ENCODE data around the gene TLE7. TPM values are rescaled to one million over a fixed set of nuclear protein-coding genes. Genes with fewer than 3 reads are reported as not detected.

TLE7 gene
- polyA plus RNA-seq, 4 donors = not detected

DNA sequence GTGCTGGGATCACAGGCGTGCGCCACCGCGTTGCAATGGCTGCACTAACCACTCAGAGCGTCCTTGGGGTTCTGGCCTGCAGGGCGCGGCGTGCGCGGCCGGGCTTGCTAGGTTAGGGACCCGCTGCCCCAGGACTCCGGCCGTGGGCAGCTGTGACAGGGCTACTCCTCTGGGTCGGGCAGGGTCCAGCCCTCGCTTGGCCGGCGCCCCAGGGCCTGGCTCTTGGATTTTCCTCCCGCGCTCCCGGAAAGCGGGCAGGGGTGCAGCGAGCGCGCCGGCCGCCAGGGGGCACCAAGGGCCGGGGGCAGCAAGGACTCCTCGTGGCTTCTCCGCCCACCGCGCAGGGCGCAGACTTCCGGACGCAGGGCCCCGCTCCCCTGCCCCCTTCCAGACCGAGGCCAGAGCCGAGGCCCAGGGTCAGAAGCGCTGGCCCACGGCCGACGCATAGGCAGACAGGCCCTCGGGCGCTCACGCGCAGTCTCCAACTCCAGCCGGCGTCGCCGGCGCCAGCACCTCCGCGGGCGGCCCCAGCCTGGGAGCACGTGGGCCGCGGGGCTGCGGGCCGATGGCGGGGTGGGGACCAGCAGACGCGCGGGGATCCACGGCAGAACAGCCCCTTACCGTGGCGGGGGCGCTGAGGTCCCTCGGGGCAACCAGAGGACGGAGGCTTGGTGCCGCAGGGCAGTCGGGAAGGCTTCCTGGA, 355 bp downstream of the TLE7 start:
- no peaks in the 10 kb centered on the region for H3K4me1 ChIP-seq (ENCODE audit: control insufficient read depth in 3 of 3, insufficient read depth in 2 of 3, low read depth in 1 of 3, low read length in 2 of 3)
- WGBS, 3 donors = 44 to 56% (median 55%) methylated on average over 58 to 71 of the region's 71 CpGs
- no peak for DNase-seq
- H3K27ac ChIP-seq (ENCODE audit: low read depth in 1 of 3, low read length in 2 of 3) = no peak overlapping the region
- FAIRE-seq = no peak
- H3K9me3 ChIP-seq (ENCODE audit: control insufficient read depth in 2 of 2, insufficient read depth in 1 of 2, low read depth in 1 of 2, low read length in 1 of 2) = peaks cover 0 to 44% of the 10 kb centered on the region in 2 donors
- no peak overlapping the region for H3K4me3 ChIP-seq (ENCODE audit: low read depth in 1 of 3, low read length in 3 of 3)
- H3K27me3 ChIP-seq (ENCODE audit: control insufficient read depth in 3 of 3, insufficient read depth in 3 of 3, low read length in 3 of 3) = peaks cover 0 to 5% (median 0%) of the 10 kb centered on the region in 3 donors
- H3K36me3 ChIP-seq (ENCODE audit: control insufficient read depth in 3 of 3, insufficient read depth in 2 of 3, low read depth in 1 of 3, low read length in 3 of 3) = no peaks in the 10 kb centered on the region

- no peak overlapping the region for H3K4me3 ChIP-seq (ENCODE audit: low read depth in 1 of 3, low read length in 3 of 3)
- H3K4me1 ChIP-seq (ENCODE audit: control insufficient read depth in 3 of 3, insufficient read depth in 2 of 3, low read depth in 1 of 3, low read length in 2 of 3) = no peaks in the 10 kb centered on the region
- no peak for DNase-seq
- FAIRE-seq = no peak
- no peaks in the 10 kb centered on the region for H3K36me3 ChIP-seq (ENCODE audit: control insufficient read depth in 3 of 3, insufficient read depth in 2 of 3, low read depth in 1 of 3, low read length in 3 of 3)
- H3K9me3 ChIP-seq (ENCODE audit: control insufficient read depth in 2 of 2, insufficient read depth in 1 of 2, low read depth in 1 of 2, low read length in 1 of 2) = peaks cover 0 to 37% of the 10 kb centered on the region in 2 donors
- H3K27me3 ChIP-seq (ENCODE audit: control insufficient read depth in 3 of 3, insufficient read depth in 3 of 3, low read length in 3 of 3) = peaks cover 0 to 5% (median 0%) of the 10 kb centered on the region in 3 donors
- no peak overlapping the region for H3K27ac ChIP-seq (ENCODE audit: low read depth in 1 of 3, low read length in 2 of 3)
- 64 to 79% (median 72%) methylated on average over 25 of the region's 25 CpGs for WGBS, 3 donors
These were observed 1.0 kb downstream of the TLE7 start for GRCh38 chr16:71440669-71441347.

DNA sequence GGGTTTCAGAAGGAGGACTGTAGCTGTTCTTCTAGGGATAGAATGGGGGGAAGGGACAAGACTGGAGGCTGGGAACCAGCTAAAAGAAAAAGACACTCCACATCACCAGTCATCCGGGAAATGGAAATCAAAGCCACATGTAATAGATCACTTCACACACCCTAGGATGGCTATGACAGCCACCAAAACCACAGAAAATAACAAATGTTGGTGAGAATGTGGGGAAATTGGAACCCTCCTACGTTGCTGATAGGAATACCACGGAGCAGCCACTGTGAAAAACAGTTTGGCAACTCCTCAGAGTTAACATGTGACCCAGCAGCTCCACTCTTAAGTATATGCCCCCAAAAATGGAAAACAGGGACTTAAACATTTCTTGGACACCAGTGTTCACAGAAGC, 2.3 kb downstream of the TLE7 start:
- peaks cover 0 to 5% (median 0%) of the 10 kb centered on the region in 3 donors for H3K27me3 ChIP-seq (ENCODE audit: control insufficient read depth in 3 of 3, insufficient read depth in 3 of 3, low read length in 3 of 3)
- H3K4me3 ChIP-seq (ENCODE audit: low read depth in 1 of 3, low read length in 3 of 3) = no peak overlapping the region
- H3K9me3 ChIP-seq (ENCODE audit: control insufficient read depth in 2 of 2, insufficient read depth in 1 of 2, low read depth in 1 of 2, low read length in 1 of 2) = peaks cover 0 to 30% of the 10 kb centered on the region in 2 donors
- WGBS, 3 donors = 29 to 48% (median 29%) methylated on average over 3 of the region's 3 CpGs
- no peak for DNase-seq
- H3K4me1 ChIP-seq (ENCODE audit: control insufficient read depth in 3 of 3, insufficient read depth in 2 of 3, low read depth in 1 of 3, low read length in 2 of 3) = no peaks in the 10 kb centered on the region
- H3K27ac ChIP-seq (ENCODE audit: low read depth in 1 of 3, low read length in 2 of 3) = no peak overlapping the region
- H3K36me3 ChIP-seq (ENCODE audit: control insufficient read depth in 3 of 3, insufficient read depth in 2 of 3, low read depth in 1 of 3, low read length in 3 of 3) = no peaks in the 10 kb centered on the region
- FAIRE-seq = no peak

DNA sequence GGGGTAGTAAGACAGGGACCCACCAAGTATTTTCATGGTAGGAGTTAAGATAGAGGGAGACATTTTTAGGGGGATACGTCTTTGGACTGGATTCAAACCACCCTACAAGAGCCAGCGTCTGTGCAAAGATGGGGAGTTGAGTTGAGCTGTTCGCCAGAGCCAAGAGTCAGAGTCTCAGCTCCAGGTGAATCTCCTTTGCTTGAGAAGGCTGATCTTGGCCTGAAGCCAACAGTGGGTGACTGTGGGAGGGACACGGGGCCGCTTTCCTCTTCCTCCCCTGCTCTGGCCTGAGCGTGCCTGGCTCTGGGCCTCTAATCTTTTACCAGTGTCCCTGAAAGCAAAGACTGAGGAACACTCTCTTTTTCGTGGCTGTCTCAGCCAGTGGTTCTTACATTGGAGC, 5.4 kb downstream of the TLE7 start:
- H3K4me1 ChIP-seq (ENCODE audit: control insufficient read depth in 3 of 3, insufficient read depth in 2 of 3, low read depth in 1 of 3, low read length in 2 of 3) = no peaks in the 10 kb centered on the region
- H3K4me3 ChIP-seq (ENCODE audit: low read depth in 1 of 3, low read length in 3 of 3) = no peak overlapping the region
- H3K27ac ChIP-seq (ENCODE audit: low read depth in 1 of 3, low read length in 2 of 3) = no peak overlapping the region
- no peaks in the 10 kb centered on the region for H3K36me3 ChIP-seq (ENCODE audit: control insufficient read depth in 3 of 3, insufficient read depth in 2 of 3, low read depth in 1 of 3, low read length in 3 of 3)
- peaks cover 0 to 5% (median 0%) of the 10 kb centered on the region in 3 donors for H3K27me3 ChIP-seq (ENCODE audit: control insufficient read depth in 3 of 3, insufficient read depth in 3 of 3, low read length in 3 of 3)
- peaks cover 0 to 6% of the 10 kb centered on the region in 2 donors for H3K9me3 ChIP-seq (ENCODE audit: control insufficient read depth in 2 of 2, insufficient read depth in 1 of 2, low read depth in 1 of 2, low read length in 1 of 2)
- 68 to 82% (median 76%) methylated on average over 7 of the region's 7 CpGs for WGBS, 3 donors
- DNase-seq = no peak
- no peak for FAIRE-seq

DNA sequence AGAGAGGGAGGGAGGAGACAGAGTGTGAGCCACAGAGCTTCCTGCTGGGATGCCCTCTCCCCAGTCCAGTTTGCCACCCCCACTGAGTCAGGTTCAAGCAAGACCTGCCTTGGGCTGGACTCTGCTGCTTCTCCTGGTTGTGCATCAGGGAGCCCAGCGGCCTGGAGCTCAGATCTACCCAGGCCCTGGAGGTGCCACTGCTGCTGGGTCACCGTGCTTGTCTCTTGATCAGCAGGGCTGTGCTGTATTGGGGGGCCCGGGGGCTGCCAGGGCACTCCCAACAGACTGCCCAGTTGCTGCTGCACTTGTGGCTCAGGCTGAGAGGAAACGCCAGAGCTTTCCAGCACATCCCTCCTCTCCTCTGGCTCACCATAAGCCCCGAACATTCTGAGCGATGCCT, 8.9 kb downstream of the TLE7 start:
- Histone ChIP-seq H3K4me3 (ENCODE audit: low read depth in 1 of 3, low read length in 3 of 3) (no peak overlapping the region), H3K27me3 (ENCODE audit: control insufficient read depth in 3 of 3, insufficient read depth in 3 of 3, low read length in 3 of 3) (peaks cover 0 to 5% (median 0%) of the 10 kb centered on the region in 3 donors), H3K9me3 (ENCODE audit: control insufficient read depth in 2 of 2, insufficient read depth in 1 of 2, low read depth in 1 of 2, low read length in 1 of 2) (peaks cover 0 to 2% of the 10 kb centered on the region in 2 donors), H3K4me1 (ENCODE audit: control insufficient read depth in 3 of 3, insufficient read depth in 2 of 3, low read depth in 1 of 3, low read length in 2 of 3) (no peaks in the 10 kb centered on the region), H3K27ac (ENCODE audit: low read depth in 1 of 3, low read length in 2 of 3) (no peak overlapping the region), H3K36me3 (ENCODE audit: control insufficient read depth in 3 of 3, insufficient read depth in 2 of 3, low read depth in 1 of 3, low read length in 3 of 3) (no peaks in the 10 kb centered on the region)
- DNase-seq (no peak), FAIRE-seq (no peak)
- WGBS, 3 donors = 70 to 81% (median 73%) methylated on average over 6 of the region's 6 CpGs

- no peak for DNase-seq
- no peak overlapping the region for H3K4me3 ChIP-seq (ENCODE audit: low read depth in 1 of 3, low read length in 3 of 3)
- 89 to 93% (median 90%) methylated on average over 9 of the region's 9 CpGs for WGBS, 3 donors
- FAIRE-seq = no peak
- peaks cover 0 to 9% (median 3%) of the 10 kb centered on the region in 3 donors for H3K27me3 ChIP-seq (ENCODE audit: control insufficient read depth in 3 of 3, insufficient read depth in 3 of 3, low read length in 3 of 3)
- peaks cover 0 to 2% of the 10 kb centered on the region in 2 donors for H3K9me3 ChIP-seq (ENCODE audit: control insufficient read depth in 2 of 2, insufficient read depth in 1 of 2, low read depth in 1 of 2, low read length in 1 of 2)
- no peaks in the 10 kb centered on the region for H3K4me1 ChIP-seq (ENCODE audit: control insufficient read depth in 3 of 3, insufficient read depth in 2 of 3, low read depth in 1 of 3, low read length in 2 of 3)
- H3K36me3 ChIP-seq (ENCODE audit: control insufficient read depth in 3 of 3, insufficient read depth in 2 of 3, low read depth in 1 of 3, low read length in 3 of 3) = no peaks in the 10 kb centered on the region
- no peak overlapping the region for H3K27ac ChIP-seq (ENCODE audit: low read depth in 1 of 3, low read length in 2 of 3)
These were observed 9.9 kb downstream of the TLE7 start for GRCh38 chr16:71431991-71432390.

DNA sequence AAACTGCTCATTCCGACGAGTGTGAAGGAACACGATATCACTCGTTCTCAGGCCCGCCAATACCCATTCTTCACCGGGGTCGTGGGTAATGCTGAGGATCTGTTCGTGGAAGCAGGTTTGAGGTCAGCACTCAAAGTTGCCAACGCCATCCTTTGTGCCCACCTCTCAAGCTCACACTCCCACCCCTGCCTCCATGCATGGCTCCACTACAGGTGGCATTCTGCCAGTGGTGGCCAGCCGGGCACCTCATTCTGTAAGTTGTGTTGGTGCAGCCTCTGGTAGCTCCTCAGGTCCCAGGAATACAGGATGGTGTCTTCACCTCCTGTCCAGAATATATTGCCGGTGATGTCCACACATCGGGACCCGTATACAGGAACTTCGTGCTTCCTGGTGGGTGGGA, 10.7 kb downstream of the TLE7 start:
- Histone ChIP-seq H3K27me3 (ENCODE audit: control insufficient read depth in 3 of 3, insufficient read depth in 3 of 3, low read length in 3 of 3) (peaks cover under 1 to 17% (median 9%) of the 10 kb centered on the region in 3 donors), H3K27ac (ENCODE audit: low read depth in 1 of 3, low read length in 2 of 3) (no peak overlapping the region), H3K9me3 (ENCODE audit: control insufficient read depth in 2 of 2, insufficient read depth in 1 of 2, low read depth in 1 of 2, low read length in 1 of 2) (peaks cover 0 to 2% of the 10 kb centered on the region in 2 donors), H3K36me3 (ENCODE audit: control insufficient read depth in 3 of 3, insufficient read depth in 2 of 3, low read depth in 1 of 3, low read length in 3 of 3) (no peaks in the 10 kb centered on the region), H3K4me1 (ENCODE audit: control insufficient read depth in 3 of 3, insufficient read depth in 2 of 3, low read depth in 1 of 3, low read length in 2 of 3) (no peaks in the 10 kb centered on the region), H3K4me3 (ENCODE audit: low read depth in 1 of 3, low read length in 3 of 3) (no peak overlapping the region)
- no peak for FAIRE-seq
- WGBS, 3 donors = 87 to 89% (median 88%) methylated on average over 14 of the region's 14 CpGs
- no peak for DNase-seq

DNA sequence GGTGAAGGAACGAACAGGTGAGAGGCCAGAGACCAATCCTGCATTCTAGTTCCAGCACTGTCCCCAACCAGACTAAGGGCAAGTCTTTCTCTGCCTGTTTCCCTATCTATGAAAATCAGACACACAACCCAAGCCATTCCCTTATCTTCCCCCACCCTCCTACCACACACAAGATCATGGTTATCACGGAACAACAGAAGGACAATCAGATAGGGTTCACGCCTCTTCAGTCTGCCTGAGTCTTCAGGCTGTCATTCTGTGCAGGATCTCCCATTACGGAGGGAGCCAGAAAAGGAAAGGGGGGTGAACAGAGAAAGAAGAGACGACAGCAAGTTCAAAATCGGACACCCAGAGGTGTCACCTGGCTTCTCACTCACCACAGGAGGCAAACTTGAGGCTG, 11.1 kb downstream of the TLE7 start:
- Histone ChIP-seq H3K4me3 (ENCODE audit: low read depth in 1 of 3, low read length in 3 of 3) (no peak overlapping the region), H3K4me1 (ENCODE audit: control insufficient read depth in 3 of 3, insufficient read depth in 2 of 3, low read depth in 1 of 3, low read length in 2 of 3) (no peaks in the 10 kb centered on the region), H3K27me3 (ENCODE audit: control insufficient read depth in 3 of 3, insufficient read depth in 3 of 3, low read length in 3 of 3) (peaks cover 3 to 21% (median 11%) of the 10 kb centered on the region in 3 donors), H3K36me3 (ENCODE audit: control insufficient read depth in 3 of 3, insufficient read depth in 2 of 3, low read depth in 1 of 3, low read length in 3 of 3) (no peaks in the 10 kb centered on the region), H3K9me3 (ENCODE audit: control insufficient read depth in 2 of 2, insufficient read depth in 1 of 2, low read depth in 1 of 2, low read length in 1 of 2) (peaks cover 0 to 2% of the 10 kb centered on the region in 2 donors), H3K27ac (ENCODE audit: low read depth in 1 of 3, low read length in 2 of 3) (no peak overlapping the region)
- DNase-seq (no peak), FAIRE-seq (no peak)
- whole genome bisulfite sequencing, 3 donors = 58 to 67% (median 66%) methylated on average over 6 of the region's 6 CpGs
